Measurements from ENCODE around the gene EMSY.

Gene EMSY

DNA sequence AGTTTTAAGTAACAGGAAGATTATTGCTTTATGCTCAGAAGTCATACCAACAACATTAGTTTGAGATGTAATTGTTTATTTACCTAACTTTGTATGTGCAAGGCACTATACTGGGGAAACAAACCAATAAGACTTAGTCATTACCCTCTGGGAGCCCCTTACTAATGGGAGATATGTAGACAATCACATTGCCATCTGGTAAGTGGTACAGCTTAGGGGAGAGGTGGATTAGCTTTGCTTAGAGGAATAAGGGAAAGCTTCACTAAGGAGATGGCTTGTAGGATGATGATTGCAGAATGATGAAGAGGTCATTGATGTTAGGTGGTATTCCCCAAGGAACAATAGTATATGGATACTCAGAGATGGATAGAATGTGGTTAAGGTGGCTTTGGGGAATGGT is 17.5 kb downstream of the EMSY start:
- TF ChIP-seq, protein P1, sequence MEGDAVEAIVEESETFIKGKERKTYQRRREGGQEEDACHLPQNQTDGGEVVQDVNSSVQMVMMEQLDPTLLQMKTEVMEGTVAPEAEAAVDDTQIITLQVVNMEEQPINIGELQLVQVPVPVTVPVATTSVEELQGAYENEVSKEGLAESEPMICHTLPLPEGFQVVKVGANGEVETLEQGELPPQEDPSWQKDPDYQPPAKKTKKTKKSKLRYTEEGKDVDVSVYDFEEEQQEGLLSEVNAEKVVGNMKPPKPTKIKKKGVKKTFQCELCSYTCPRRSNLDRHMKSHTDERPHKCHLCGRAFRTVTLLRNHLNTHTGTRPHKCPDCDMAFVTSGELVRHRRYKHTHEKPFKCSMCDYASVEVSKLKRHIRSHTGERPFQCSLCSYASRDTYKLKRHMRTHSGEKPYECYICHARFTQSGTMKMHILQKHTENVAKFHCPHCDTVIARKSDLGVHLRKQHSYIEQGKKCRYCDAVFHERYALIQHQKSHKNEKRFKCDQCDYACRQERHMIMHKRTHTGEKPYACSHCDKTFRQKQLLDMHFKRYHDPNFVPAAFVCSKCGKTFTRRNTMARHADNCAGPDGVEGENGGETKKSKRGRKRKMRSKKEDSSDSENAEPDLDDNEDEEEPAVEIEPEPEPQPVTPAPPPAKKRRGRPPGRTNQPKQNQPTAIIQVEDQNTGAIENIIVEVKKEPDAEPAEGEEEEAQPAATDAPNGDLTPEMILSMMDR (IDR thresholded peaks at IDR 0.05; ENCODE audit: low read depth, low read length), result no peak
- TF ChIP-seq MYC (IDR thresholded peaks at IDR 0.05; ENCODE audit: low read depth, low read length) (no peak), POLR2A (IDR thresholded peaks at IDR 0.05; ENCODE audit: extremely low read depth, insufficient read length) (no peak)
- TF ChIP-seq, protein P2, sequence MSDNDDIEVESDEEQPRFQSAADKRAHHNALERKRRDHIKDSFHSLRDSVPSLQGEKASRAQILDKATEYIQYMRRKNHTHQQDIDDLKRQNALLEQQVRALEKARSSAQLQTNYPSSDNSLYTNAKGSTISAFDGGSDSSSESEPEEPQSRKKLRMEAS (IDR thresholded peaks at IDR 0.05; ENCODE audit: low read depth, low read length), result no peak
- no peak for DNase-seq (ENCODE audit: low read depth)
- H3K4me3 ChIP-seq (ENCODE audit: low read depth, low read length), result no peak overlapping the region

DNA sequence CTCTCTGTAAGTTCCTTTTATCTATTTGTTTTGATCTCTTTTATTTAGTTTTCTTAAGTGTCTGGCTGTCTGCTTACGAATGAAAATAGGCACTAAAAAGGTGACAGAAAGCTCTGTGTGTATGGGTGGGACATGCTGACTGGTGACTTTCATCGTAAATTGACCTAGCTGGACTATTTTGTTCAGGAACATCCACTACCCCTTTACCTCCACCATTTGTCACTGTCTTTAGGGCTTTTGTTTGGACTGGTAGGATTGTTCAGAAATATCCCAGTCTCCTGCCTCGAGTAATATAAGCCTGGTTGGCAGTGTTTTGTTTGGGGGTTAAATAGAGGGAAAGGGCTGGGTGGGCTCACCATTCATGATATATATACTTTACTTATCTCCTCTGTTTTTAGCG is 20.9 kb downstream of the EMSY start:
- TF ChIP-seq, protein P2 (IDR thresholded peaks at IDR 0.05; ENCODE audit: low read depth, low read length), result no peak
- no peak for TF ChIP-seq POLR2A (IDR thresholded peaks at IDR 0.05; ENCODE audit: extremely low read depth, insufficient read length)
- TF ChIP-seq, protein P1 (IDR thresholded peaks at IDR 0.05; ENCODE audit: low read depth, low read length), result no peak
- no peak for DNase-seq (ENCODE audit: low read depth)
- no peak overlapping the region for H3K4me3 ChIP-seq (ENCODE audit: low read depth, low read length)

DNA sequence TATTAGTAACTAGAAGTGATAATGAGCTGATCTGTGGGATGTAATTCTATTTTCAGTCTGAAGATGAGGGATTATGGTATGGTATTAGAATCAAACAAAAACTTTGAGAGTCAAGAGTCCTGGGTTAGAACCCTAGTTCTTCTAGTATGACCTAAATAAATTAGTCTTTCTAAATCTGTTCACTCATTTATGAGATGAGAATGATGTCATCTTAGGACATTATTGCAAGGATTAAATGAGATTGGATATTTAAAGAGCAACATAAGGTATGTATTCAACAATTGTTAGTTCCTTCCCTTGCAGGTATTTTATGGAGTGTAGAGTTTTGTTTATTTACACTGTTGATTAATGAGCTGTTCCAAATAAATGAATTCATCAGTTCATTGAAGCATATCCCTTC is 21.8 kb downstream of the EMSY start:
- DNase-seq (ENCODE audit: low read depth), result no peak
- H3K4me3 ChIP-seq (ENCODE audit: low read depth, low read length), result no peak overlapping the region
- no peak for TF ChIP-seq POLR2A (IDR thresholded peaks at IDR 0.05; ENCODE audit: extremely low read depth, insufficient read length)
- TF ChIP-seq MYC (IDR thresholded peaks at IDR 0.05; ENCODE audit: low read depth, low read length), result no peak
- TF ChIP-seq, protein P1 (IDR thresholded peaks at IDR 0.05; ENCODE audit: low read depth, low read length), result no peak

DNA sequence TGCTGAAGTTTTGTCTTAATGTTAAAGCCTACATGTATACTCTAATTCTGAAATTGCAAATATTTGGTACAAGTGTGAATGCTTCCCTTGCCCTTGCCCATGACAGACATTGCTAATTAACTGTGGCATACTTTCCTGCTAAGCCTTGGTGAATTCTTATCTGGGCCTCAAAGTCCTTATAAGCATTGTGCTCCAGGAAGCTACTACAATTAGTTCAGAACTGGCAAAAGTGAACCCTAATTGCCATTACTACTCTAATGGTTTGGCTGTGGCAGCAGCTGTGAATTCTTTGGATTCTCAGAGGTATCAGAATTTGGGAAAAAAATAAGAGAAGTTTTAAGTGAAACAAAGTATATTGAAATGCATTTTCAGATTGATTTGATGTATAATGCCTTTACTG is 24.3 kb downstream of the EMSY start:
- H3K4me3 ChIP-seq (ENCODE audit: low read depth, low read length), result no peak overlapping the region
- DNase-seq (ENCODE audit: low read depth), result no peak
- TF ChIP-seq MYC (IDR thresholded peaks at IDR 0.05; ENCODE audit: low read depth, low read length), result no peak
- TF ChIP-seq, protein P1 (IDR thresholded peaks at IDR 0.05; ENCODE audit: low read depth, low read length), result no peak
- TF ChIP-seq, protein P2 (IDR thresholded peaks at IDR 0.05; ENCODE audit: low read depth, low read length), result no peak
- no peak for TF ChIP-seq POLR2A (IDR thresholded peaks at IDR 0.05; ENCODE audit: extremely low read depth, insufficient read length)

DNA sequence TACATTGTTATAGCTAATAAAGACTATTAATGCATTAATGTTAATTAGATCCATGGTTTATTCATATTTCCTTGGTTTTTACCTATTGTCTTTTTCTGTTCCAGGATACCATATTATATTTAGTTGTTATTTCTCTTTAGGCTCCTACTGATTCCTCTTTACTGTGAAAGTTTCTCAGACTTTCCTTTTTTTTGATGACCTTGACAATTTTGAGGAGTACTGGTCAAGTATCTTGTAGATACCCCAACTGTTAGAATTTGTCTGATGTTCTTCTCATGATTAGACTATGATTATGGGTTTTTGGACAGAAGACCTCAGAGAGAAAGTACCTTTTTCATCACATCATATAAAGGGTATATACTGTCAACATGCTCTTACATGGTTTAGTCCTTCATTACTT is 26.6 kb downstream of the EMSY start:
- no peak overlapping the region for H3K4me3 ChIP-seq (ENCODE audit: low read depth, low read length)
- no peak for DNase-seq (ENCODE audit: low read depth)
- TF ChIP-seq, protein P2 (IDR thresholded peaks at IDR 0.05; ENCODE audit: low read depth, low read length), result no peak

DNA sequence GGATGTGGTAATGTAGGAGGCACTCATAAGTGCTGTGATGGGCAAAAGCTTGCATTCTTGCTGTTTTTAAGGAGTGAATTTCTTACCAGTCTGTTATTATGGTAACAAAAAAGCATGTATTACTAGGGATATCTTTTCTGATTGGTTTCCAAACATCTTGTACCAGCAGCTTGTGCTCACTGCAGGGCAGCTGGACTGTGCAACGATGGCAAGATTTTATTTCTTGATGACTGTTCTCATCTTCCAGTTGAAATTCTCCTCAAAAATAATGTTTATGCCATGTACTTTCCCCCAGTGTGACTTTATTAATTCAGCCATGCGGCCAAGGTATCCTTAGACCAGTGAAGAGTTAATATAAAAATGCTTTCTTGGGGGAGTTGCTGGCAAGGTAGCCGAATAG is 35.4 kb downstream of the EMSY start:
- no peak overlapping the region for H3K4me3 ChIP-seq (ENCODE audit: low read depth, low read length)
- no peak for TF ChIP-seq MYC (IDR thresholded peaks at IDR 0.05; ENCODE audit: low read depth, low read length)
- no peak for TF ChIP-seq POLR2A (IDR thresholded peaks at IDR 0.05; ENCODE audit: extremely low read depth, insufficient read length)
- TF ChIP-seq, protein P2 (IDR thresholded peaks at IDR 0.05; ENCODE audit: low read depth, low read length), result no peak
- TF ChIP-seq, protein P1 (IDR thresholded peaks at IDR 0.05; ENCODE audit: low read depth, low read length), result no peak
- DNase-seq (ENCODE audit: low read depth), result no peak
